Measurements from ENCODE around the gene NR4A2.

NR4A2 gene

GRCh38 chr2:156346731-156347130 lies 14.2 kb upstream of the NR4A2 start:
- TF ChIP-seq CTCF (IDR thresholded peaks at IDR 0.05; ENCODE audit: insufficient read depth, low read depth, low read length, missing control alignments) = no peak
- peak; percentile 64 for DNase-seq (ENCODE audit: low read depth)
- no peak overlapping the region for H3K4me3 ChIP-seq (ENCODE audit: low read length)

GRCh38 chr2:156345582-156345981 lies 13.1 kb upstream of the NR4A2 start:
- no peak for DNase-seq (ENCODE audit: low read depth)
- no peak overlapping the region for H3K4me3 ChIP-seq (ENCODE audit: low read length)
- no peak for TF ChIP-seq CTCF (IDR thresholded peaks at IDR 0.05; ENCODE audit: insufficient read depth, low read depth, low read length, missing control alignments)

GRCh38 chr2:156343940-156344301 lies 11.4 kb upstream of the NR4A2 start:
- no peak for DNase-seq (ENCODE audit: low read depth)
- H3K4me3 ChIP-seq (ENCODE audit: low read length) = no peak overlapping the region
- TF ChIP-seq CTCF (IDR thresholded peaks at IDR 0.05; ENCODE audit: insufficient read depth, low read depth, low read length, missing control alignments) = no peak

- DNase-seq (ENCODE audit: low read depth) = no peak
- peak overlapping the region; percentile 54 for H3K4me3 ChIP-seq (ENCODE audit: low read length)
- TF ChIP-seq CTCF (IDR thresholded peaks at IDR 0.05; ENCODE audit: insufficient read depth, low read depth, low read length, missing control alignments) = no peak
These were observed 10.8 kb upstream of the NR4A2 start for GRCh38 chr2:156343096-156343939.

GRCh38 chr2:156342254-156343095 lies 10.0 kb upstream of the NR4A2 start:
- peak; percentile 94 for DNase-seq (ENCODE audit: low read depth)
- TF ChIP-seq CTCF (IDR thresholded peaks at IDR 0.05; ENCODE audit: insufficient read depth, low read depth, low read length, missing control alignments) = no peak
- H3K4me3 ChIP-seq (ENCODE audit: low read length) = peak overlapping the region; percentile 73

GRCh38 chr2:156341452-156342253 lies 9.1 kb upstream of the NR4A2 start:
- H3K4me3 ChIP-seq (ENCODE audit: low read length) = peak overlapping the region; percentile 73
- peak; percentile 92 for DNase-seq (ENCODE audit: low read depth)
- TF ChIP-seq CTCF (IDR thresholded peaks at IDR 0.05; ENCODE audit: insufficient read depth, low read depth, low read length, missing control alignments) = no peak
